Astrocyte (in vitro differentiated cells and primary cell): ENCODE results near the gene RFX4. TPM values are rescaled to one million over a fixed set of nuclear protein-coding genes. Genes with fewer than 3 reads are reported as not detected.

Experiments
- DNase-seq: peaks from one replicate; pipeline ENCODE4 v3.0.0-alpha.2; 2010; ENCODE audit warnings: low read depth
- FAIRE-seq: peaks from 2 replicates; lab custom pipeline; 2011; peaks lifted over from hg19 to GRCh38; lab: Jason Lieb, UNC
- H2AFZ ChIP-seq: 2 replicates; pipeline ENCODE4 v1.6.0; 2012; ENCODE audit warnings: low read depth, low read length, inconsistent platforms
- H3K27ac ChIP-seq: 2 replicates; pipeline ENCODE4 v1.5.1; 2011; ENCODE audit warnings: low read depth, low read length, inconsistent platforms
- H3K27me3 ChIP-seq: 2 replicates; pipeline ENCODE4 v1.6.0; 2011; ENCODE audit warnings: low read length, inconsistent platforms; ENCODE audit not compliant: insufficient read depth
- H3K36me3 ChIP-seq: 2 replicates; pipeline ENCODE4 v1.5.1; 2011; ENCODE audit warnings: low read length, inconsistent platforms; ENCODE audit not compliant: insufficient read depth
- H3K4me1 ChIP-seq: 2 replicates; pipeline ENCODE4 v1.5.1; 2011; ENCODE audit warnings: low read length, inconsistent platforms; ENCODE audit not compliant: insufficient read depth
- H3K4me2 ChIP-seq: 2 replicates; pipeline ENCODE4 v1.6.0; 2012; ENCODE audit warnings: low read length, inconsistent platforms
- H3K4me3 ChIP-seq: 2 replicates; pipeline ENCODE4 v1.5.1; 2011; ENCODE audit warnings: low read depth, mild to moderate bottlenecking, low read length, inconsistent platforms; ENCODE audit not compliant: insufficient read depth
- H3K79me2 ChIP-seq: 2 replicates; pipeline ENCODE4 v1.6.0; 2012; ENCODE audit warnings: mild to moderate bottlenecking, low read length, inconsistent platforms; ENCODE audit not compliant: insufficient read depth
- H3K9ac ChIP-seq: 2 replicates; pipeline ENCODE4 v1.6.0; 2012; ENCODE audit warnings: mild to moderate bottlenecking, low read length, inconsistent platforms
- H3K9me3 ChIP-seq: 2 replicates; pipeline ENCODE4 v1.5.1; 2012; ENCODE audit warnings: low read depth, mild to moderate bottlenecking, low read length, inconsistent platforms; ENCODE audit not compliant: insufficient read depth
- H4K20me1 ChIP-seq: 2 replicates; pipeline ENCODE4 v1.6.0; 2012; ENCODE audit warnings: low read length, inconsistent platforms; ENCODE audit not compliant: insufficient read depth
- H3K27ac Mint-ChIP-seq: one replicate; pipeline ENCODE4 v1.8.0; 2021; ENCODE audit warnings: mild to moderate bottlenecking, mixed read lengths; ENCODE audit not compliant: unreplicated experiment
- H3K27me3 Mint-ChIP-seq: one replicate; pipeline ENCODE4 v1.8.0; 2021; ENCODE audit warnings: low read depth, mixed read lengths; ENCODE audit not compliant: unreplicated experiment
- H3K36me3 Mint-ChIP-seq: one replicate; pipeline ENCODE4 v1.8.0; 2021; ENCODE audit warnings: low read depth, mixed read lengths; ENCODE audit not compliant: unreplicated experiment
- H3K4me1 Mint-ChIP-seq: one replicate; pipeline ENCODE4 v1.8.0; 2021; ENCODE audit warnings: low read depth, mixed read lengths; ENCODE audit not compliant: unreplicated experiment
- H3K4me3 Mint-ChIP-seq: one replicate; pipeline ENCODE4 v1.8.0; 2021; ENCODE audit warnings: mild to moderate bottlenecking, moderate library complexity, mixed read lengths; ENCODE audit not compliant: unreplicated experiment
- H3K9me3 Mint-ChIP-seq: one replicate; pipeline ENCODE4 v1.8.0; 2021; ENCODE audit warnings: mild to moderate bottlenecking, mixed read lengths; ENCODE audit not compliant: unreplicated experiment
- CTCF ChIP-seq: IDR thresholded peaks from 2 replicates; pipeline ENCODE4 v1.5.1; 2011; ENCODE audit warnings: low read depth, mild to moderate bottlenecking, inconsistent platforms, low read length, moderate library complexity; ENCODE audit not compliant: insufficient read depth
- EZH2 ChIP-seq: IDR thresholded peaks from 2 replicates; pipeline ENCODE4 v1.6.1; 2012; ENCODE audit warnings: mild to moderate bottlenecking, low read length, inconsistent platforms; ENCODE audit not compliant: insufficient read depth
- total RNA-seq: library from RNA; stranded (reverse); gene quantifications from 2 replicates; pipeline ENCODE4 v1.2.1, GENCODE V29; 2021

Gene RFX4
- total RNA-seq, 1 donor from 2014 or later: 0.07 TPM

GRCh38 chr12:106767954-106768822, 185.4 kb downstream of the RFX4 start:
- FAIRE-seq: no peak
- Histone ChIP-seq H3K27me3 (no peaks in the 10 kb centered on the region), H3K4me2 (peak overlapping the region; percentile 76), H3K79me2 (no peaks in the 10 kb centered on the region), H3K36me3 (no peaks in the 10 kb centered on the region), H3K4me3 (peak overlapping the region; percentile 38), H2AFZ (no peak overlapping the region), H4K20me1 (no peaks in the 10 kb centered on the region), H3K4me1 (peaks cover 32% of the 10 kb centered on the region), H3K27ac (peak overlapping the region; percentile 70), H3K9me3 (no peaks in the 10 kb centered on the region), H3K9ac (peak overlapping the region; percentile 58)
- Mint-ChIP-seq H3K9me3 (no peaks in the 10 kb centered on the region), H3K27me3 (no peaks in the 10 kb centered on the region), H3K4me3 (peak overlapping the region; percentile 43), H3K36me3 (no peaks in the 10 kb centered on the region), H3K4me1 (peaks cover 43% of the 10 kb centered on the region), H3K27ac (peak overlapping the region; percentile 95)
- DNase-seq: peak; percentile 64
- TF ChIP-seq CTCF: no peak
- TF ChIP-seq EZH2: no peak

- DNase-seq (peak; percentile 87), FAIRE-seq (no peak)
- Histone ChIP-seq H3K4me3 (peak overlapping the region; percentile 38), H3K9me3 (no peaks in the 10 kb centered on the region), H3K27ac (peak overlapping the region; percentile 70), H3K79me2 (no peaks in the 10 kb centered on the region), H3K4me1 (peaks cover 32% of the 10 kb centered on the region), H3K9ac (peak overlapping the region; percentile 58), H3K4me2 (peak overlapping the region; percentile 76), H2AFZ (no peak overlapping the region), H3K36me3 (no peaks in the 10 kb centered on the region), H4K20me1 (no peaks in the 10 kb centered on the region), H3K27me3 (no peaks in the 10 kb centered on the region)
- no peaks in the 10 kb centered on the region for H3K27me3 Mint-ChIP-seq
- H3K4me1 Mint-ChIP-seq: peaks cover 43% of the 10 kb centered on the region
- TF ChIP-seq CTCF (no peak), EZH2 (no peak)
- H3K9me3 Mint-ChIP-seq: no peaks in the 10 kb centered on the region
- H3K27ac Mint-ChIP-seq: peak overlapping the region; percentile 95
- peak overlapping the region; percentile 7 for H3K4me3 Mint-ChIP-seq
- H3K36me3 Mint-ChIP-seq: no peaks in the 10 kb centered on the region
These were observed 186.3 kb downstream of the RFX4 start for GRCh38 chr12:106769078-106769477.

GRCh38 chr12:106769546-106769945, 186.7 kb downstream of the RFX4 start:
- TF ChIP-seq EZH2 (no peak), CTCF (no peak)
- H3K9me3 Mint-ChIP-seq: no peaks in the 10 kb centered on the region
- no peaks in the 10 kb centered on the region for H3K36me3 ChIP-seq
- no peaks in the 10 kb centered on the region for H3K27me3 ChIP-seq
- H3K27ac Mint-ChIP-seq: peak overlapping the region; percentile 95
- no peaks in the 10 kb centered on the region for H4K20me1 ChIP-seq
- H3K4me2 ChIP-seq: peak overlapping the region; percentile 76
- DNase-seq (peak; percentile 29), FAIRE-seq (no peak)
- peaks cover 43% of the 10 kb centered on the region for H3K4me1 Mint-ChIP-seq
- no peaks in the 10 kb centered on the region for H3K9me3 ChIP-seq
- peaks cover under 1% of the 10 kb centered on the region for H3K79me2 ChIP-seq
- H3K9ac ChIP-seq: peak overlapping the region; percentile 58
- H3K4me1 ChIP-seq: peaks cover 32% of the 10 kb centered on the region
- peak overlapping the region; percentile 7 for H3K4me3 Mint-ChIP-seq
- H3K4me3 ChIP-seq: no peak overlapping the region
- H3K27ac ChIP-seq: peak overlapping the region; percentile 70
- no peaks in the 10 kb centered on the region for H3K27me3 Mint-ChIP-seq
- H2AFZ ChIP-seq: no peak overlapping the region
- H3K36me3 Mint-ChIP-seq: no peaks in the 10 kb centered on the region
